Femur (tissue), 1 donor: ENCODE measurements around the gene TMEM82.
A peak's percentile ranks its signal among the peaks of the same experiment; 100 is the strongest.
"Not testable (repeated sequence)": the region's sequence is repeated elsewhere in the genome, so short reads cannot be mapped to it uniquely, and the experiment has no call there.

Experiments used
- DNase-seq: peaks from one replicate; pipeline ENCODE4 v3.0.0-alpha.2; 2017

The TMEM82 gene

GRCh38 chr1:15742339-15742801 is at the start of gene TMEM82:
TMEM82 (plus strand) TSS chr1:15742499; CDS start chr1:15742560, 61 bp downstream.
- no peak for DNase-seq

- DNase-seq = no peak
Measured at GRCh38 chr1:15693371-15693770, 48.9 kb upstream of the TMEM82 start.

GRCh38 chr1:15696956-15697521 is 45.3 kb upstream of the TMEM82 start:
- DNase-seq = peak; percentile 32

- DNase-seq = no peak
Measured at GRCh38 chr1:15698201-15698600, 44.1 kb upstream of the TMEM82 start.

GRCh38 chr1:15699321-15699720 is 43.0 kb upstream of the TMEM82 start:
- DNase-seq = not testable (repeated sequence)

- no peak for DNase-seq
Measured at GRCh38 chr1:15700508-15700907, 41.8 kb upstream of the TMEM82 start.

- no peak for DNase-seq
Measured at GRCh38 chr1:15701784-15702183, 40.5 kb upstream of the TMEM82 start.

GRCh38 chr1:15702722-15703550 is 39.4 kb upstream of the TMEM82 start:
- no peak for DNase-seq

GRCh38 chr1:15703562-15703961 is 38.7 kb upstream of the TMEM82 start:
- peak; percentile 83 for DNase-seq

- DNase-seq = no peak
Measured at GRCh38 chr1:15704526-15705183, 37.6 kb upstream of the TMEM82 start.

- no peak for DNase-seq
Measured at GRCh38 chr1:15705184-15705566, 37.1 kb upstream of the TMEM82 start.

GRCh38 chr1:15706751-15707150 is 35.5 kb upstream of the TMEM82 start:
- no peak for DNase-seq

GRCh38 chr1:15707239-15707925 is 34.9 kb upstream of the TMEM82 start:
- no peak for DNase-seq

GRCh38 chr1:15708486-15709137 is 33.7 kb upstream of the TMEM82 start:
- DNase-seq = no peak

- DNase-seq = no peak
Measured at GRCh38 chr1:15709226-15709625, 33.1 kb upstream of the TMEM82 start.

- no peak for DNase-seq
Measured at GRCh38 chr1:15712168-15712567, 30.1 kb upstream of the TMEM82 start.

GRCh38 chr1:15714406-15715136 is 27.7 kb upstream of the TMEM82 start:
- DNase-seq = peak; percentile 74

- peak; percentile 30 for DNase-seq
Measured at GRCh38 chr1:15717418-15718125, 24.7 kb upstream of the TMEM82 start.

- peak; percentile 33 for DNase-seq
Measured at GRCh38 chr1:15718199-15718601, 24.1 kb upstream of the TMEM82 start.

GRCh38 chr1:15719381-15720120 is 22.7 kb upstream of the TMEM82 start:
- DNase-seq = no peak

GRCh38 chr1:15720861-15721260 is 21.4 kb upstream of the TMEM82 start:
- DNase-seq = no peak
